ENCODE data around the gene OR1K1.
"Not testable (repeated sequence)": the region's sequence is repeated elsewhere in the genome, so short reads cannot be mapped to it uniquely, and the experiment has no call there.

DNA sequence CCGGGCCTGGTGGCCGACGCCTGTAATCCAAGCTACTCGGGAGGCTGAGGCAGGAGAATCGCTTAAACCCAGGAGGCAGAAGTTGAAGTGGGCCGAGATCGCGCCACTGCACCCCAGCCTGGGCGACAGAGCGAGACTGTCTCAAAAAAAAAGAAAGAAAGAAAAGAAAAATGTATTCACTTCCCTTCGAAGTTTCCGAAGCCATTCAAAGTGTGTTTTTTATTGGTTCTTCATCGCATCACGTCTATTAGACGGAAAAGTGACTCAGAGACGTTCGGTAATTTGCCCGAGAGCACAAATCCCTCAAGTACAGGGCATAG is 29.0 kb downstream of the OR1K1 start:
- TF ChIP-seq, protein P1, sequence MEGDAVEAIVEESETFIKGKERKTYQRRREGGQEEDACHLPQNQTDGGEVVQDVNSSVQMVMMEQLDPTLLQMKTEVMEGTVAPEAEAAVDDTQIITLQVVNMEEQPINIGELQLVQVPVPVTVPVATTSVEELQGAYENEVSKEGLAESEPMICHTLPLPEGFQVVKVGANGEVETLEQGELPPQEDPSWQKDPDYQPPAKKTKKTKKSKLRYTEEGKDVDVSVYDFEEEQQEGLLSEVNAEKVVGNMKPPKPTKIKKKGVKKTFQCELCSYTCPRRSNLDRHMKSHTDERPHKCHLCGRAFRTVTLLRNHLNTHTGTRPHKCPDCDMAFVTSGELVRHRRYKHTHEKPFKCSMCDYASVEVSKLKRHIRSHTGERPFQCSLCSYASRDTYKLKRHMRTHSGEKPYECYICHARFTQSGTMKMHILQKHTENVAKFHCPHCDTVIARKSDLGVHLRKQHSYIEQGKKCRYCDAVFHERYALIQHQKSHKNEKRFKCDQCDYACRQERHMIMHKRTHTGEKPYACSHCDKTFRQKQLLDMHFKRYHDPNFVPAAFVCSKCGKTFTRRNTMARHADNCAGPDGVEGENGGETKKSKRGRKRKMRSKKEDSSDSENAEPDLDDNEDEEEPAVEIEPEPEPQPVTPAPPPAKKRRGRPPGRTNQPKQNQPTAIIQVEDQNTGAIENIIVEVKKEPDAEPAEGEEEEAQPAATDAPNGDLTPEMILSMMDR (IDR thresholded peaks at IDR 0.05; ENCODE audit: insufficient read depth, low read depth, low read length): not testable (repeated sequence)
- not testable (repeated sequence) for TF ChIP-seq EZH2 (IDR thresholded peaks at IDR 0.05; ENCODE audit: insufficient read depth, low read length)
